ENCODE results near the gene RAD51AP1. TPM values are rescaled to one million over a fixed set of nuclear protein-coding genes. Genes with fewer than 3 reads are reported as not detected.
A peak's percentile ranks its signal among the peaks of the same experiment; 100 is the strongest.

RAD51AP1 gene
- total RNA-seq, 1 donor from 2014 or later = 48.2 TPM

GRCh38 chr12:4562034-4562657, 23.5 kb downstream of the RAD51AP1 start, which contains the start of gene DYRK4:
TSS of gene DYRK4 (plus strand) at chr12:4562208. CDS start at chr12:4562246, 38 bp downstream.
- Mint-ChIP-seq H3K27me3 (ENCODE audit: low read depth) (no peaks in the 10 kb centered on the region), H3K36me3 (ENCODE audit: low read depth) (peaks cover 3% of the 10 kb centered on the region), H3K4me3 (peak within 1 kb of the TSS; percentile 84), H3K4me1 (peaks cover 11% of the 10 kb centered on the region), H3K9me3 (no peaks in the 10 kb centered on the region), H3K27ac (ENCODE audit: unreplicated experiment) (peak within 1 kb of the TSS; percentile 98)
- DNase-seq (ENCODE audit: low read depth, low spot score) = peak; percentile 81
- TF ChIP-seq CTCF (conservative IDR thresholded peaks at IDR 0.05) = no peak

GRCh38 chr12:4563336-4563735, 24.6 kb downstream of the RAD51AP1 start:
- peaks cover 11% of the 10 kb centered on the region for H3K4me1 Mint-ChIP-seq
- TF ChIP-seq CTCF (conservative IDR thresholded peaks at IDR 0.05) = no peak
- H3K27ac Mint-ChIP-seq (ENCODE audit: unreplicated experiment) = no peak overlapping the region

GRCh38 chr12:4564818-4565217, 26.1 kb downstream of the RAD51AP1 start:
- H3K27me3 Mint-ChIP-seq (ENCODE audit: low read depth) = no peaks in the 10 kb centered on the region
- TF ChIP-seq CTCF (conservative IDR thresholded peaks at IDR 0.05) = no peak
- H3K4me3 Mint-ChIP-seq = no peak overlapping the region
- H3K4me1 Mint-ChIP-seq = peaks cover 11% of the 10 kb centered on the region
- H3K9me3 Mint-ChIP-seq = no peaks in the 10 kb centered on the region
- H3K36me3 Mint-ChIP-seq (ENCODE audit: low read depth) = peaks cover 3% of the 10 kb centered on the region
- H3K27ac Mint-ChIP-seq (ENCODE audit: unreplicated experiment) = no peak overlapping the region
- no peak for DNase-seq (ENCODE audit: low read depth, low spot score)

More at GRCh38 chr12:4563336-4563735, 24.6 kb downstream of the RAD51AP1 start:
- Mint-ChIP-seq H3K36me3 (ENCODE audit: low read depth) (peaks cover 3% of the 10 kb centered on the region), H3K9me3 (no peaks in the 10 kb centered on the region), H3K27me3 (ENCODE audit: low read depth) (no peaks in the 10 kb centered on the region), H3K4me3 (no peak overlapping the region)
- DNase-seq (ENCODE audit: low read depth, low spot score) = no peak

- no peak overlapping the region for H3K4me3 Mint-ChIP-seq
- DNase-seq (ENCODE audit: low read depth, low spot score) = no peak
- no peaks in the 10 kb centered on the region for H3K36me3 Mint-ChIP-seq (ENCODE audit: low read depth)
- peaks cover 11% of the 10 kb centered on the region for H3K4me1 Mint-ChIP-seq
- H3K9me3 Mint-ChIP-seq = no peaks in the 10 kb centered on the region
- no peak overlapping the region for H3K27ac Mint-ChIP-seq (ENCODE audit: unreplicated experiment)
- H3K27me3 Mint-ChIP-seq (ENCODE audit: low read depth) = no peaks in the 10 kb centered on the region
- TF ChIP-seq CTCF (conservative IDR thresholded peaks at IDR 0.05) = no peak
These were observed 27.8 kb downstream of the RAD51AP1 start for GRCh38 chr12:4566474-4566873.

- H3K27me3 Mint-ChIP-seq (ENCODE audit: low read depth) = no peaks in the 10 kb centered on the region
- no peak overlapping the region for H3K27ac Mint-ChIP-seq (ENCODE audit: unreplicated experiment)
- no peaks in the 10 kb centered on the region for H3K36me3 Mint-ChIP-seq (ENCODE audit: low read depth)
- H3K4me3 Mint-ChIP-seq = no peak overlapping the region
- H3K9me3 Mint-ChIP-seq = no peaks in the 10 kb centered on the region
- TF ChIP-seq CTCF (conservative IDR thresholded peaks at IDR 0.05) = no peak
- H3K4me1 Mint-ChIP-seq = peaks cover 4% of the 10 kb centered on the region
- DNase-seq (ENCODE audit: low read depth, low spot score) = no peak
These were observed 28.6 kb downstream of the RAD51AP1 start for GRCh38 chr12:4567073-4567881.

Data from neural crest cell (in vitro differentiated cells).